ENCODE measurements around the gene TOB2. TPM values are rescaled to one million over a fixed set of nuclear protein-coding genes. Genes with fewer than 3 reads are reported as not detected.
A peak's percentile ranks its signal among the peaks of the same experiment; 100 is the strongest.

The TOB2 gene
- total and polyA plus RNA-seq, 4 donors: 9.8 to 17.1 (median 12.3) TPM

DNA sequence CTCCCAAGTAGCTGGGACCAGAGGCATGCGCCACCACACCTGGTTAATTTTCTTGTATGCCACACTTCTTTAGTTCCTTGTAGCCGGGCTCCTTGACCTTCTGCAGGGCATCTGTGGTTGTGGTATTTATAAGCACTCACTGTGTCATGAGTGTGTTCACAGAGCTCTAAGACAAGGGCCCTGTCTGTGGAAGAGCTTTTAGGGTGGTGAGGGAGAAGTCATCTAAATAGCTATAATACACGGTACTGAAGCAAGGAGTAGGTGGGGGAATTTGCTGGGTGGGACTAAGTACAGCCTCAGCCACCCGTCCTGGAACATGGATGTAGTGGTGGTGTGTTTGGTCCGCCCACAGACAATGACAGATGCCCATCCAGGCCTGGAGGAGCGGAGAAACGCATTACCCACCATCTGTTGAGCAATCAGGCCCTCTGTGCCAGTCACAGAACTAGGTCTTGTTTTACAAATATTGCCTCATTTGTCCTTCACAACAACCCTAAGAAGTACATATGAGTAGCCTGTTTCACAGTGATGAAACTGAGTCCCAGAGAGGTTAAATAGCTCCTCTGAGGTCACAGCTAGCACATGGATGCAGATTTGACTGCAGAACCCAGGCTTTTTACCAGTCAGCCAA, 32.4 kb upstream of the TOB2 start:
- no peaks in the 10 kb centered on the region for H3K9me3 ChIP-seq (ENCODE audit: control insufficient read depth in 4 of 4, low read length in 3 of 4)
- peaks cover 0 to 2% (median 0%) of the 10 kb centered on the region in 4 donors for H3K36me3 ChIP-seq (ENCODE audit: control insufficient read depth in 4 of 4, insufficient read depth in 3 of 4, low read depth in 1 of 4, low read length in 3 of 4)
- TF ChIP-seq FOXA2 (IDR thresholded peaks at IDR 0.05) (no peak), HNF4G (IDR thresholded peaks at IDR 0.05) (no peak), JUND (IDR thresholded peaks at IDR 0.05) (peak; percentile 68 to 84), SP1 (IDR thresholded peaks at IDR 0.05) (peak; percentile 77), TAF1 (conservative IDR thresholded peaks at IDR 0.05) (no peak), GABPA (IDR thresholded peaks at IDR 0.05 in 1 of 2, conservative IDR thresholded peaks at IDR 0.05 in 1 of 2) (no peak), RXRA (IDR thresholded peaks at IDR 0.05) (peak; percentile 91 to 94), RAD21 (IDR thresholded peaks at IDR 0.05) (peak; percentile 26 to 51), HNF4A (conservative IDR thresholded peaks at IDR 0.05) (peak; percentile 82 to 87), EGR1 (IDR thresholded peaks at IDR 0.05; ENCODE audit: low read depth in 2 of 2) (peak in 1 of 2 donors; percentile 12), FOXA1 (IDR thresholded peaks at IDR 0.05) (peak; percentile 72), YY1 (IDR thresholded peaks at IDR 0.05) (peak; percentile 72), NR2F2 (IDR thresholded peaks at IDR 0.05) (peak; percentile 49)
- TF ChIP-seq, protein P1, sequence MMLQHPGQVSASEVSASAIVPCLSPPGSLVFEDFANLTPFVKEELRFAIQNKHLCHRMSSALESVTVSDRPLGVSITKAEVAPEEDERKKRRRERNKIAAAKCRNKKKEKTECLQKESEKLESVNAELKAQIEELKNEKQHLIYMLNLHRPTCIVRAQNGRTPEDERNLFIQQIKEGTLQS (IDR thresholded peaks at IDR 0.05): peak; percentile 93
- TF ChIP-seq, protein P2, sequence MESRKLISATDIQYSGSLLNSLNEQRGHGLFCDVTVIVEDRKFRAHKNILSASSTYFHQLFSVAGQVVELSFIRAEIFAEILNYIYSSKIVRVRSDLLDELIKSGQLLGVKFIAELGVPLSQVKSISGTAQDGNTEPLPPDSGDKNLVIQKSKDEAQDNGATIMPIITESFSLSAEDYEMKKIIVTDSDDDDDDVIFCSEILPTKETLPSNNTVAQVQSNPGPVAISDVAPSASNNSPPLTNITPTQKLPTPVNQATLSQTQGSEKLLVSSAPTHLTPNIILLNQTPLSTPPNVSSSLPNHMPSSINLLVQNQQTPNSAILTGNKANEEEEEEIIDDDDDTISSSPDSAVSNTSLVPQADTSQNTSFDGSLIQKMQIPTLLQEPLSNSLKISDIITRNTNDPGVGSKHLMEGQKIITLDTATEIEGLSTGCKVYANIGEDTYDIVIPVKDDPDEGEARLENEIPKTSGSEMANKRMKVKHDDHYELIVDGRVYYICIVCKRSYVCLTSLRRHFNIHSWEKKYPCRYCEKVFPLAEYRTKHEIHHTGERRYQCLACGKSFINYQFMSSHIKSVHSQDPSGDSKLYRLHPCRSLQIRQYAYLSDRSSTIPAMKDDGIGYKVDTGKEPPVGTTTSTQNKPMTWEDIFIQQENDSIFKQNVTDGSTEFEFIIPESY (IDR thresholded peaks at IDR 0.05): peak; percentile 69
- TF ChIP-seq, protein P3, sequence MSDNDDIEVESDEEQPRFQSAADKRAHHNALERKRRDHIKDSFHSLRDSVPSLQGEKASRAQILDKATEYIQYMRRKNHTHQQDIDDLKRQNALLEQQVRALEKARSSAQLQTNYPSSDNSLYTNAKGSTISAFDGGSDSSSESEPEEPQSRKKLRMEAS (IDR thresholded peaks at IDR 0.05): peak; percentile 89
- TF ChIP-seq, protein P4, sequence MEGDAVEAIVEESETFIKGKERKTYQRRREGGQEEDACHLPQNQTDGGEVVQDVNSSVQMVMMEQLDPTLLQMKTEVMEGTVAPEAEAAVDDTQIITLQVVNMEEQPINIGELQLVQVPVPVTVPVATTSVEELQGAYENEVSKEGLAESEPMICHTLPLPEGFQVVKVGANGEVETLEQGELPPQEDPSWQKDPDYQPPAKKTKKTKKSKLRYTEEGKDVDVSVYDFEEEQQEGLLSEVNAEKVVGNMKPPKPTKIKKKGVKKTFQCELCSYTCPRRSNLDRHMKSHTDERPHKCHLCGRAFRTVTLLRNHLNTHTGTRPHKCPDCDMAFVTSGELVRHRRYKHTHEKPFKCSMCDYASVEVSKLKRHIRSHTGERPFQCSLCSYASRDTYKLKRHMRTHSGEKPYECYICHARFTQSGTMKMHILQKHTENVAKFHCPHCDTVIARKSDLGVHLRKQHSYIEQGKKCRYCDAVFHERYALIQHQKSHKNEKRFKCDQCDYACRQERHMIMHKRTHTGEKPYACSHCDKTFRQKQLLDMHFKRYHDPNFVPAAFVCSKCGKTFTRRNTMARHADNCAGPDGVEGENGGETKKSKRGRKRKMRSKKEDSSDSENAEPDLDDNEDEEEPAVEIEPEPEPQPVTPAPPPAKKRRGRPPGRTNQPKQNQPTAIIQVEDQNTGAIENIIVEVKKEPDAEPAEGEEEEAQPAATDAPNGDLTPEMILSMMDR (IDR thresholded peaks at IDR 0.05; ENCODE audit: low read depth, low read length, missing input control): no peak
- TF ChIP-seq, protein P5, sequence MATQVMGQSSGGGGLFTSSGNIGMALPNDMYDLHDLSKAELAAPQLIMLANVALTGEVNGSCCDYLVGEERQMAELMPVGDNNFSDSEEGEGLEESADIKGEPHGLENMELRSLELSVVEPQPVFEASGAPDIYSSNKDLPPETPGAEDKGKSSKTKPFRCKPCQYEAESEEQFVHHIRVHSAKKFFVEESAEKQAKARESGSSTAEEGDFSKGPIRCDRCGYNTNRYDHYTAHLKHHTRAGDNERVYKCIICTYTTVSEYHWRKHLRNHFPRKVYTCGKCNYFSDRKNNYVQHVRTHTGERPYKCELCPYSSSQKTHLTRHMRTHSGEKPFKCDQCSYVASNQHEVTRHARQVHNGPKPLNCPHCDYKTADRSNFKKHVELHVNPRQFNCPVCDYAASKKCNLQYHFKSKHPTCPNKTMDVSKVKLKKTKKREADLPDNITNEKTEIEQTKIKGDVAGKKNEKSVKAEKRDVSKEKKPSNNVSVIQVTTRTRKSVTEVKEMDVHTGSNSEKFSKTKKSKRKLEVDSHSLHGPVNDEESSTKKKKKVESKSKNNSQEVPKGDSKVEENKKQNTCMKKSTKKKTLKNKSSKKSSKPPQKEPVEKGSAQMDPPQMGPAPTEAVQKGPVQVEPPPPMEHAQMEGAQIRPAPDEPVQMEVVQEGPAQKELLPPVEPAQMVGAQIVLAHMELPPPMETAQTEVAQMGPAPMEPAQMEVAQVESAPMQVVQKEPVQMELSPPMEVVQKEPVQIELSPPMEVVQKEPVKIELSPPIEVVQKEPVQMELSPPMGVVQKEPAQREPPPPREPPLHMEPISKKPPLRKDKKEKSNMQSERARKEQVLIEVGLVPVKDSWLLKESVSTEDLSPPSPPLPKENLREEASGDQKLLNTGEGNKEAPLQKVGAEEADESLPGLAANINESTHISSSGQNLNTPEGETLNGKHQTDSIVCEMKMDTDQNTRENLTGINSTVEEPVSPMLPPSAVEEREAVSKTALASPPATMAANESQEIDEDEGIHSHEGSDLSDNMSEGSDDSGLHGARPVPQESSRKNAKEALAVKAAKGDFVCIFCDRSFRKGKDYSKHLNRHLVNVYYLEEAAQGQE (IDR thresholded peaks at IDR 0.05): peak; percentile 50
- H3K9ac ChIP-seq (ENCODE audit: low read depth in 1 of 2, low read length in 2 of 2): no peak overlapping the region
- peaks cover 7 to 42% (median 38%) of the 10 kb centered on the region in 4 donors for H3K4me1 ChIP-seq (ENCODE audit: control insufficient read depth in 4 of 4, insufficient read depth in 4 of 4, low read length in 3 of 4)
- peak overlapping the region; percentile 29 to 47 for H3K27ac ChIP-seq (ENCODE audit: low read depth in 1 of 2, low read length in 2 of 2)
- H3K27me3 ChIP-seq (ENCODE audit: control insufficient read depth in 4 of 4, insufficient read depth in 4 of 4, low read length in 3 of 4): no peaks in the 10 kb centered on the region
- no peak overlapping the region for H3K4me3 ChIP-seq (ENCODE audit: low read depth in 1 of 3, low read length in 3 of 3)
- no peak for DNase-seq (ENCODE audit: low spot score)
- 56% methylated on average over 7 of the region's 7 CpGs for WGBS

All from liver (tissue), 9 donors.